Lower lobe of right lung (tissue), 2 donors: ENCODE results near the gene RGS7BP. TPM values are rescaled to one million over a fixed set of nuclear protein-coding genes. Genes with fewer than 3 reads are reported as not detected.

Experiments
- ATAC-seq, 2 donors: fragments of 200-7000 bp; cut with Tn5 transposase; one replicate each; pipeline ENCODE4 v1.9.1; 2020 to 2022; ENCODE audit warnings: mild to moderate bottlenecking in 2 of 2, moderate library complexity in 2 of 2
- DNase-seq: peaks from one replicate; pipeline ENCODE4 v3.0.0-alpha.2; 2020
- H3K27ac ChIP-seq: fragments of 200-600 bp; one replicate; pipeline ENCODE4 v1.8.0; 2022
- H3K27me3 ChIP-seq: fragments of 200-600 bp; one replicate; pipeline ENCODE4 v1.8.0; 2022; ENCODE audit warnings: low read depth
- H3K36me3 ChIP-seq: fragments of 200-600 bp; one replicate; pipeline ENCODE4 v1.8.0; 2022; ENCODE audit warnings: mild to moderate bottlenecking
- H3K4me1 ChIP-seq: fragments of 200-600 bp; one replicate; pipeline ENCODE4 v1.8.0; 2022
- H3K4me3 ChIP-seq: fragments of 200-600 bp; one replicate; pipeline ENCODE4 v1.8.0; 2022; ENCODE audit warnings: mild to moderate bottlenecking
- H3K9me3 ChIP-seq: fragments of 200-600 bp; one replicate; pipeline ENCODE4 v1.8.0; 2022
- CTCF ChIP-seq: fragments of 200-600 bp; IDR thresholded peaks from one replicate; pipeline ENCODE4 v1.8.0; 2022; ENCODE audit warnings: antibody characterized with exemption, mild to moderate bottlenecking
- intact Hi-C: fragments of 100-400 bp; cut with DNase I; formaldehyde crosslinking; loops from one replicate; pipeline ENCODE4 v1.11.0; 2022
- total RNA-seq: library from RNA; stranded (reverse); fragmentation: NEBNext Ultra II Directional; extraction: Animal tissue kit (Norgen Biotek cat#: 25700); gene quantifications from one replicate; pipeline ENCODE4 v1.2.1, GENCODE V29; 2021
- donor health status: DM: no; HTN: yes; CAD: no; lungs with severe emphysema.

The RGS7BP gene
- total RNA-seq, 1 donor from 2014 or later = 1.6 TPM

DNA sequence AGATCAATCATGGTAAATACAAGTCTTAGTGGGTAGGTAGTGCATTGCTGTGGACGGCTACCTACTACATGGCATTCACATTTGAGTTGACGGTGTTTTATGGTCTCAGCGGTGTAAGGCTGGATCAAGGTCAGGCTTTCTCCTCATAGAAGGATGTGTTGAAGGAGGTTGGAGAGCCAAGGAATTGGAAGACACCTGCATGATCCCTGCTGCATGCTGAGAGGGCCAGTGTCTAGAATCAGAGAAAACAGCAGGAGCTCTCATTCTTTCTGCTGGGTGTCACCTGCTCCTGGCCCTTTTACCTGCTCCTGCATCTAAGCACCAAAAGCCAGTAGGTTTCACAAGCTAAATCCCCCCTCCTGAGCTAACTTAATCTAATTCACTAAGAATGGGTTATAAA, 88.2 kb downstream of the RGS7BP start:
- Histone ChIP-seq H3K4me1 (no peaks in the 10 kb centered on the region), H3K36me3 (no peaks in the 10 kb centered on the region), H3K27ac (no peak overlapping the region), H3K9me3 (no peaks in the 10 kb centered on the region), H3K27me3 (no peaks in the 10 kb centered on the region), H3K4me3 (no peak overlapping the region)
- no peak for TF ChIP-seq CTCF
- intact Hi-C loops = no loop called here
- ATAC-seq (no peak), DNase-seq (no peak)

- Histone ChIP-seq H3K27me3 (no peaks in the 10 kb centered on the region), H3K36me3 (no peaks in the 10 kb centered on the region), H3K9me3 (no peaks in the 10 kb centered on the region), H3K4me3 (no peak overlapping the region), H3K4me1 (no peaks in the 10 kb centered on the region), H3K27ac (no peak overlapping the region)
- intact Hi-C loops = no loop called here
- ATAC-seq (no peak), DNase-seq (no peak)
- TF ChIP-seq CTCF = no peak
These were observed 88.8 kb downstream of the RGS7BP start for GRCh38 chr5:64594601-64595000.

DNA sequence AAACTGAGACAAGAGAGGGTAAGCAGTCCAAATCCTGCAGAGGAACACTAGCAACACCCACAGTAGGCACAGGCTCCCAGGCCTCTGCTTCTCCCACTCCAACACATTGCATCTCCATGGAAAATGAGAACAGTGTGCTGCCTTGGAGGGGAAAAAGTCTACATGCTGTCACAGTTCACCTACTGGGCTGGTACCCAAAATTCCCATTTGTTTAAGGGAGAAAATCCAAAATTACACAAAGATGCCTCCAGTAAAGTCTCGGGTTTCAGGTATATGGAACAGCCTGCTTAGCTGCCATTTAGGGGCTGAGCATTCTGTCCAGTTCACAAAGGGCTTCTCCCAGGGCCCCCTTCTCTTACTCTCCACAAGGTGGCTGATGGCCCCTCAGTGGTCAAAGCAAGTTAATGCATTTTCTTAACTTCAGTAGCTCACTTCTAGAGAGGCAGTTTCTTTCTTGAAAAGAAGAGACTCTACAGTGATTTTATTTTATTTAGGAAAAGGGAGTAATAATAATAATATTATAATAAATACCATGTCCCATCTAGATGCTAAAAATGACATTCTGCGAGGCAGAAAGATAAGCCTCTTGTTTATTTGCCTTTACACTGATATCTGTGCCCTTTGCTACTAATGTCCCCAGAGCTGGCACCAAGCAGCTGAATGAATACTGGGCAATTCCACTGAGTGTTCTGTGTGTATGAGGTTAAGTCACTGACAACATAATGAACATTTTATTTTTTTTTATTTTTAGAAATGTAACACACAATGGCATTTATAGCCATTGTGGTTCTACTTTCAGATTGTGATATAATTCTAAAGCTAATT, 89.4 kb downstream of the RGS7BP start:
- intact Hi-C loops = no loop called here
- no peak overlapping the region for H3K27ac ChIP-seq
- no peak for ATAC-seq

DNA sequence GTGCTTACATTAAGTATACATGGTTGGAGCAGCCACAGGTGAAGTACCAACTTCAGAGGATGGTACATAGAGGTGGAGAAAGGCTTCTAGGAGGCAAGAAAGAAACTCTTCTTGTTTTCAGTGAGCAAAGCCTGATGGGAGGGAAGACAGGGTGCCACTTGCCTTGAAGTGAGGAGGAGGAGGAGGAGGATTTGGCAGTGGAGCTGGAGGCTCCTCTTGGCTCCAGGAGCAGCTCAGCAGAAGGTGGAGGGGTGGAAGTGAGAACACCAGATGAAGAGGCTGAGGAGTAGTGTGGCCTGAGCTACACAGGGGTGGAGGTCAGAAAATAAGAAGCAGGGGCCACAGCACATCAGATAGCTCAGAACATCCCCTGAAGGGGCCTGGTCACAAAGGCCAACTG, 93.4 kb downstream of the RGS7BP start:
- Histone ChIP-seq H3K27ac (no peak overlapping the region), H3K4me3 (no peak overlapping the region), H3K4me1 (no peaks in the 10 kb centered on the region), H3K36me3 (no peaks in the 10 kb centered on the region), H3K27me3 (no peaks in the 10 kb centered on the region), H3K9me3 (no peaks in the 10 kb centered on the region)
- no peak for TF ChIP-seq CTCF
- intact Hi-C loops = no loop called here
- ATAC-seq (no peak), DNase-seq (no peak)

More for the DNA sequence above, 89.4 kb downstream of the RGS7BP start:
- H3K27me3 ChIP-seq = no peaks in the 10 kb centered on the region
- H3K36me3 ChIP-seq = no peaks in the 10 kb centered on the region
- H3K4me1 ChIP-seq = no peaks in the 10 kb centered on the region
- peak; percentile 16 for TF ChIP-seq CTCF
- no peak for DNase-seq
- no peaks in the 10 kb centered on the region for H3K9me3 ChIP-seq
- H3K4me3 ChIP-seq = no peak overlapping the region

DNA sequence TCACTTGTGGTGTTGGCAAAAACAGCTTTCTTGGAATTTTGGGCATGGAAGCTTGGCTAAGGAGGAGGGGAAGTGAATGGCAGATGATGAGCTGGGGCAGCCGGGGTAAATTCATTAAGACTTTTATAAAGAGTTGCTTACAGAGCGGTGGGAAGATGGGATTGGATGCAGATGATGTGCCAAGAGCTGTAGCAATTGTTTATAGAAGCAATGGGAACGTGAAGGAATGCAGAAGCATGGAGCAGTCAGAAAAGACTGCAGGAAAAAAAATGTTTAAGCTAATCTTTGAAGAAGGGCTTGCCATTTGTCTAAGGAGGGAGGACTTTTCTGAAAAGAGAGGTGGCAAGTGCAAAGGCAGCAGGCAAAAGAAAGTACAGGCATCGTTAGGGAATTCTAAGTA, 97.9 kb downstream of the RGS7BP start:
- Histone ChIP-seq H3K36me3 (no peaks in the 10 kb centered on the region), H3K27me3 (no peaks in the 10 kb centered on the region), H3K4me3 (no peak overlapping the region), H3K27ac (no peak overlapping the region), H3K4me1 (no peaks in the 10 kb centered on the region), H3K9me3 (no peaks in the 10 kb centered on the region)
- ATAC-seq = no peak
- intact Hi-C loops = no loop called here
- no peak for TF ChIP-seq CTCF
- DNase-seq = no peak
